Effector memory CD4-positive, alpha-beta T cell (primary cell): ENCODE data around the gene MGARP.

Experiments
- DNase-seq, 3 donors: peaks; one replicate each; pipeline ENCODE4 v3.0.0-alpha.2; 2020
- H3K27ac ChIP-seq: 2 replicates; pipeline ENCODE4 v1.7.0; 2013; ENCODE audit warnings: mild to moderate bottlenecking, low read length, moderate library complexity; ENCODE audit not compliant: insufficient read depth, poor library complexity, severe bottlenecking
- H3K27me3 ChIP-seq: replicated peaks from 2 replicates; pipeline ENCODE4 v1.7.0; 2013; ENCODE audit warnings: mild to moderate bottlenecking, low read length; ENCODE audit not compliant: insufficient read depth, control insufficient read depth, poor library complexity, severe bottlenecking
- H3K36me3 ChIP-seq: 2 replicates; pipeline ENCODE4 v1.7.0; 2013; ENCODE audit warnings: mild to moderate bottlenecking, low read length, moderate library complexity; ENCODE audit not compliant: control insufficient read depth, insufficient read depth
- H3K4me1 ChIP-seq: 2 replicates; pipeline ENCODE4 v1.7.0; 2013; ENCODE audit warnings: low read length, mild to moderate bottlenecking; ENCODE audit not compliant: control insufficient read depth, insufficient read depth, poor library complexity, severe bottlenecking
- H3K4me3 ChIP-seq: 2 replicates; pipeline ENCODE4 v1.7.0; 2013; ENCODE audit warnings: low read length, low read depth, mild to moderate bottlenecking; ENCODE audit not compliant: insufficient read depth, poor library complexity, severe bottlenecking
- H3K9me3 ChIP-seq: 2 replicates; pipeline ENCODE4 v1.7.0; 2013; ENCODE audit warnings: mild to moderate bottlenecking, low read length, moderate library complexity; ENCODE audit not compliant: control insufficient read depth

MGARP gene

GRCh38 chr4:139229534-139230039, 50.4 kb downstream of the MGARP start:
- Histone ChIP-seq H3K4me3 (no peak overlapping the region), H3K4me1 (no peaks in the 10 kb centered on the region), H3K27ac (no peak overlapping the region), H3K27me3 (no peaks in the 10 kb centered on the region), H3K9me3 (no peaks in the 10 kb centered on the region), H3K36me3 (no peaks in the 10 kb centered on the region)
- DNase-seq, result no peak

GRCh38 chr4:139227729-139228404, 52.2 kb downstream of the MGARP start:
- no peak for DNase-seq
- Histone ChIP-seq H3K27ac (no peak overlapping the region), H3K27me3 (no peaks in the 10 kb centered on the region), H3K9me3 (no peaks in the 10 kb centered on the region), H3K4me1 (no peaks in the 10 kb centered on the region), H3K4me3 (no peak overlapping the region), H3K36me3 (no peaks in the 10 kb centered on the region)

- Histone ChIP-seq H3K9me3 (no peaks in the 10 kb centered on the region), H3K4me1 (no peaks in the 10 kb centered on the region), H3K4me3 (no peak overlapping the region), H3K36me3 (no peaks in the 10 kb centered on the region), H3K27me3 (no peaks in the 10 kb centered on the region), H3K27ac (no peak overlapping the region)
- DNase-seq, result no peak
Measured at GRCh38 chr4:139223682-139224317, 56.2 kb downstream of the MGARP start.

GRCh38 chr4:139222215-139222614, 57.8 kb downstream of the MGARP start:
- Histone ChIP-seq H3K27ac (no peak overlapping the region), H3K4me3 (no peak overlapping the region)
- no peak for DNase-seq

GRCh38 chr4:139221687-139222086, 58.3 kb downstream of the MGARP start:
- no peak for DNase-seq
- H3K9me3 ChIP-seq, result no peaks in the 10 kb centered on the region
- no peak overlapping the region for H3K27ac ChIP-seq
- no peaks in the 10 kb centered on the region for H3K4me1 ChIP-seq
- no peak overlapping the region for H3K4me3 ChIP-seq
- no peaks in the 10 kb centered on the region for H3K36me3 ChIP-seq
- no peaks in the 10 kb centered on the region for H3K27me3 ChIP-seq

More at GRCh38 chr4:139222215-139222614, 57.8 kb downstream of the MGARP start:
- H3K36me3 ChIP-seq, result no peaks in the 10 kb centered on the region
- no peaks in the 10 kb centered on the region for H3K9me3 ChIP-seq
- H3K27me3 ChIP-seq, result no peaks in the 10 kb centered on the region
- H3K4me1 ChIP-seq, result no peaks in the 10 kb centered on the region

GRCh38 chr4:139219450-139220055, 60.5 kb downstream of the MGARP start:
- Histone ChIP-seq H3K4me3 (no peak overlapping the region), H3K9me3 (no peaks in the 10 kb centered on the region), H3K36me3 (no peaks in the 10 kb centered on the region), H3K27me3 (no peaks in the 10 kb centered on the region), H3K4me1 (no peaks in the 10 kb centered on the region), H3K27ac (no peak overlapping the region)
- no peak for DNase-seq
